Colonic mucosa (tissue), 4 donors: ENCODE measurements around the gene CCDC192. TPM values are rescaled to one million over a fixed set of nuclear protein-coding genes. Genes with fewer than 3 reads are reported as not detected.
A peak's percentile ranks its signal among the peaks of the same experiment; 100 is the strongest.
"Not testable (repeated sequence)": the region's sequence is repeated elsewhere in the genome, so short reads cannot be mapped to it uniquely, and the experiment has no call there.

ENCODE experiments used
- DNase-seq: peaks from one replicate; pipeline ENCODE4 v3.0.0-alpha.2; 2020
- H3K27ac ChIP-seq: fragments of 200-600 bp; one replicate; pipeline ENCODE4 v1.8.0; 2021
- H3K27me3 ChIP-seq: fragments of 200-600 bp; one replicate; pipeline ENCODE4 v1.8.0; 2021
- H3K36me3 ChIP-seq: fragments of 200-600 bp; one replicate; pipeline ENCODE4 v1.8.0; 2021
- H3K4me1 ChIP-seq: fragments of 200-600 bp; one replicate; pipeline ENCODE4 v1.8.0; 2021; ENCODE audit warnings: mild to moderate bottlenecking
- H3K4me3 ChIP-seq: fragments of 200-600 bp; one replicate; pipeline ENCODE4 v1.8.0; 2021
- H3K9ac ChIP-seq, 2 donors: one replicate each; pipeline ENCODE4 v1.7.0; 2013; ENCODE audit warnings: control low read depth in 2 of 2, low read depth in 2 of 2, low read length in 2 of 2
- H3K9me3 ChIP-seq: fragments of 200-600 bp; one replicate; pipeline ENCODE4 v1.8.0; 2021
- intact Hi-C: fragments of 100-400 bp; cut with DNase I; formaldehyde crosslinking; loops from one replicate; pipeline ENCODE4 v1.14.1; 2022
- total RNA-seq, 2 donors: library from RNA; stranded (reverse); fragmentation: NEBNext Ultra II Directional in 1 of 2; extraction: Animal tissue kit (Norgen Biotek cat#: 25700) in 1 of 2; gene quantifications; one replicate each; pipeline ENCODE4 v1.2.1, GENCODE V29; 2021
- TF ChIP-seq, protein P1 (sequence below): fragments of 200-600 bp; IDR thresholded peaks from one replicate; pipeline ENCODE4 v1.8.0; 2022; ENCODE audit warnings: antibody characterized with exemption, mild to moderate bottlenecking
- donor health status: healthy.
- donor health status: DM: no; HTN: no; CAD: no.
- donor health status: DM: no; HTN: no; CAD: no.

The CCDC192 gene
- total RNA-seq, 2 donors from 2014 or later = not detected

DNA sequence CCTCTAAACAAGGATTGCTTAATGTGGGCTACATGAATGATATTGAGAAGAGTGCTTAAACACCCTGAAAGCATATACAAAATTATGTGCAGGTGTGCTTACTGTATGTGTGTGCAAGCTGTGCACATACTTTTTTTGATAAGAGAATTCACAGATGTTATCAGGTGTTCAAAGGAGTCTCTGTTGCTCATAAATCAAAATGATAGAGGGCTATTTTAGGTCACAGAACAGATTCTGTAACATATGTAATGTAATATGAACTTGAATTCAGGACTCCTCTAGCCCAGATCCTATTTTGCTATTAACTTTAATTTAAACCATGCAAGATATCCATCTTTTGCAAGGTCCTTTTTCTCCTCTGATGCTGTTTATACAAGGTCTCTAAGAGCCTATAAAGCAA, 38.2 kb downstream of the CCDC192 start:
- no peaks in the 10 kb centered on the region for H3K36me3 ChIP-seq
- DNase-seq = no peak
- H3K27me3 ChIP-seq = no peaks in the 10 kb centered on the region
- H3K9me3 ChIP-seq = no peaks in the 10 kb centered on the region
- H3K4me3 ChIP-seq = no peak overlapping the region
- H3K27ac ChIP-seq = no peak overlapping the region
- TF ChIP-seq, protein P1, sequence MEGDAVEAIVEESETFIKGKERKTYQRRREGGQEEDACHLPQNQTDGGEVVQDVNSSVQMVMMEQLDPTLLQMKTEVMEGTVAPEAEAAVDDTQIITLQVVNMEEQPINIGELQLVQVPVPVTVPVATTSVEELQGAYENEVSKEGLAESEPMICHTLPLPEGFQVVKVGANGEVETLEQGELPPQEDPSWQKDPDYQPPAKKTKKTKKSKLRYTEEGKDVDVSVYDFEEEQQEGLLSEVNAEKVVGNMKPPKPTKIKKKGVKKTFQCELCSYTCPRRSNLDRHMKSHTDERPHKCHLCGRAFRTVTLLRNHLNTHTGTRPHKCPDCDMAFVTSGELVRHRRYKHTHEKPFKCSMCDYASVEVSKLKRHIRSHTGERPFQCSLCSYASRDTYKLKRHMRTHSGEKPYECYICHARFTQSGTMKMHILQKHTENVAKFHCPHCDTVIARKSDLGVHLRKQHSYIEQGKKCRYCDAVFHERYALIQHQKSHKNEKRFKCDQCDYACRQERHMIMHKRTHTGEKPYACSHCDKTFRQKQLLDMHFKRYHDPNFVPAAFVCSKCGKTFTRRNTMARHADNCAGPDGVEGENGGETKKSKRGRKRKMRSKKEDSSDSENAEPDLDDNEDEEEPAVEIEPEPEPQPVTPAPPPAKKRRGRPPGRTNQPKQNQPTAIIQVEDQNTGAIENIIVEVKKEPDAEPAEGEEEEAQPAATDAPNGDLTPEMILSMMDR = no peak
- no peak overlapping the region for H3K9ac ChIP-seq
- no peaks in the 10 kb centered on the region for H3K4me1 ChIP-seq
- intact Hi-C loops = loop anchor here (5.0 to 10.0 kb wide), 2 partner anchors 177 to 461 kb away; no protein-coding TSS in a partner anchor

DNA sequence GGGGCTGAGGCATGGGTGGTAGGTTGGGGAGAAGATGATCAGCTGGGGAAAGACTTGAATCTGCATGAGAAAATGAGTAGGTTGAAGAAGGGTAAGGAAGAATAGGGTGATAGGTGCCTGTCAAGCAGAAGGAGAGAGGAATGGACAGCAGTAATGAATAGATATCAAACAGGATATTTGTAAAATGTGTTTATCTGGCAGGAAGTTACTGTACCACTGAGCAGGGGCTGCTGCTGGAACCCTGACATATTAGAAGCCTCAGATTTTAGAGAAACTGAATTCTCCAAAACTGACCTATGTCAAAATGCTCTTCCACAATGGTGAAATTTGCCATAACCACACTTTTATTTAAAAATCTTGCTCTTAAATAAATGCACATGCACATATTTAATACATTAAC, 41.0 kb downstream of the CCDC192 start:
- intact Hi-C loops = loop anchor here (5.0 to 10.0 kb wide), 2 partner anchors 179 to 458 kb away; no protein-coding TSS in a partner anchor

DNA sequence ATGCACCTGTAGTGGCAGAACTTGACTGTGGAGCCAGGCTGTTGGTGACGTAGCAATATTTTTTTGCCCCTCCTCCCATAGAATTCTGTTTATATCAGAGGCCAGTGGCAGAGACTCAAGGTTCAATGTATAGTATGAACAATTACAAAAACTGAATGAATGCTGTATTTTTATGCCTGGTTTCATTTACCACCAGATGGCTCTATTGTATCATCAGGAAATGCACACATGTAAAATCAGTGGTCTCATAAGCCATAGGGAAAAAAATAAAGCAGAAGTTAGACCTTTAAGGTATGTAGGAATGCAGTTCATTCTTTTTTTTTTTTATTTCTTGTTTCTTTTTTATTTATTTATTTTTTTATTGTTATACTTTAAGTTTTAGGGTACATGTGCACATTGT, 43.6 kb downstream of the CCDC192 start:
- Histone ChIP-seq H3K27me3 (no peaks in the 10 kb centered on the region), H3K4me3 (no peak overlapping the region), H3K36me3 (no peaks in the 10 kb centered on the region), H3K9me3 (no peaks in the 10 kb centered on the region), H3K27ac (no peak overlapping the region), H3K4me1 (no peaks in the 10 kb centered on the region), H3K9ac (no peak overlapping the region)
- TF ChIP-seq, protein P1 = peak; percentile 51
- no peak for DNase-seq
- intact Hi-C loops = loop anchor here (10.0 kb wide), 1 partner anchor 182 kb away; no protein-coding TSS in a partner anchor

More for the DNA sequence above, 41.0 kb downstream of the CCDC192 start:
- no peak for DNase-seq
- no peak overlapping the region for H3K9ac ChIP-seq
- H3K4me3 ChIP-seq = no peak overlapping the region
- no peaks in the 10 kb centered on the region for H3K9me3 ChIP-seq
- H3K4me1 ChIP-seq = no peaks in the 10 kb centered on the region
- TF ChIP-seq, protein P1 = no peak
- H3K36me3 ChIP-seq = no peaks in the 10 kb centered on the region
- H3K27ac ChIP-seq = no peak overlapping the region
- no peaks in the 10 kb centered on the region for H3K27me3 ChIP-seq

DNA sequence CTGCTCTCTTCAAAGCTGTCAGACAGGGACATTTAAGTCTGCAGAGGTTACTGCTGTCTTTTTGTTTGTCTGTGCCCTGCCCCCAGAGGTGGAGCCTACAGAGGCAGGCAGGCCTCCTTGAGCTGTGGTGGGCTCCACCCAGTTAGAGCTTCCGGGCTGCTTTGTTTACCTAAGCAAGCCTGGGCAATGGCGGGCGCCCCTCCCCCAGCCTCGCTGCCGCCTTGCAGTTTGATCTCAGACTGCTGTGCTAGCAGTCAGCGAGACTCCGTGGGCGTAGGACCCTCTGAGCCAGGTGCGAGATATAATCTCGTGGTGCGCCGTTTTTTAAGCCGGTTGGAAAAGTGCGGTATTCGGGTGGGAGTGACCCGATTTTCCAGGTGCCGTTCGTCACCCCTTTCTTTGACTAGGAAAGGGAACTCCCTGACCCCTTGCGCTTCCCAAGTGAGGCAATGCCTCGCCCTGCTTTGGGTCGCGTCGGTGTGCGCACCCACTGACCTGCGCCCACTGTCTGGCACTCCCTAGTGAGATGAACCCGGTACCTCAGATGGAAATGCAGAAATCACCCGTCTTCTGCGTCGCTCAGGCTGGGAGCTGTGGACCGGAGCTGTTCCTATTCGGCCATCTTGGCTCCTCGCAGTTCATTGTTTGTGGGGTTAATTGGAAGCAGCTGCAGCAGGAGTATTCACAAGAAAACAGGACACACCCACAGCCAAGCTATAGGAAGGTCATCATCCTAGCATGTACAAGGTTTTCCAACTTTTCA, 49.5 kb downstream of the CCDC192 start:
- not testable (repeated sequence) for H3K27ac ChIP-seq, H3K9me3 ChIP-seq, H3K4me1 ChIP-seq, H3K27me3 ChIP-seq, H3K36me3 ChIP-seq, DNase-seq, H3K4me3 ChIP-seq, H3K9ac ChIP-seq
- intact Hi-C loops = loop anchor here (10.0 kb wide), 1 partner anchor 122 kb away; no protein-coding TSS in a partner anchor

DNA sequence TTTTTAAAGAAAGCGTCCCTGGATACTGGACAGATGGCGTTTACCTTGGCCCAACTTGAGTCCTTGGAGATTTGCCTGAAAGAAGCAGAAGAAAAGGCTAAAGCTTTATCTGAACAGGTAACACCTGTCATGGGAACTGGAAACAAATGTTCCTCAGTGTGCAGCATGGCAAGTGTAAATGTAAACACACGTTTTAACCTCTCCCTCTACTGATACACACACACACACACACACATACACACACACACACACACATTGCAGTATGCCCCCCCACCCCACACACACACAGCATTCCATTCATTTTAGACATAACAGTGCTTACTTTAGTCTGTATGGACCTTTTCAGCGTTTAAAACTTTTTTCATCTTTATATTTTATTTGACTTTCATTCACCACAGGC, 51.1 kb downstream of the CCDC192 start:
- H3K4me1 ChIP-seq = no peaks in the 10 kb centered on the region
- no peak overlapping the region for H3K4me3 ChIP-seq
- H3K27ac ChIP-seq = no peak overlapping the region
- no peaks in the 10 kb centered on the region for H3K9me3 ChIP-seq
- H3K36me3 ChIP-seq = no peaks in the 10 kb centered on the region
- peak; percentile 44 for DNase-seq
- H3K9ac ChIP-seq = no peak overlapping the region
- intact Hi-C loops = loop anchor here (10.0 kb wide), 1 partner anchor 121 kb away; no protein-coding TSS in a partner anchor
- TF ChIP-seq, protein P1 = no peak
- H3K27me3 ChIP-seq = no peaks in the 10 kb centered on the region

DNA sequence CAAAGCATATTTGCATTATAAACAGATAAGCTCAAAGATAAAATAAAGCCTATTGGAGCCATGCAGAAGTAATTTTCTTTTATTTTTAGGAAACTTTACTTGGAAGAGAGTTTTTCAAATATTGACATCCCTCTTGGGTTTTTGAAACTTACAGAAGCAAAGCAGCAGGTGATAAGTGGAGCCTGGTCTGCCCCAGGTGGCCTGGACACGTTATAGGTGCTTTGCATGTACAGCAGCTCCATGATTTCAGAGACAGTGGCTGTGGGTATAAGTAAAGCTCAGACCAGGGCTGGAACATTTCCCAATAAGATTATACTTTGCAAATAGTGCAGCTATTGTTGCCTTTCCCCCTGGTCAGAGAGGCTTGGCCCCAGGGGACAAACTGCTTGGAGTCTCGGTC, 51.5 kb downstream of the CCDC192 start:
- H3K9ac ChIP-seq = no peak overlapping the region
- H3K27me3 ChIP-seq = no peaks in the 10 kb centered on the region
- H3K4me1 ChIP-seq = no peaks in the 10 kb centered on the region
- intact Hi-C loops = loop anchor here (10.0 kb wide), 1 partner anchor 120 kb away; no protein-coding TSS in a partner anchor
- TF ChIP-seq, protein P1 = no peak
- DNase-seq = no peak
- no peaks in the 10 kb centered on the region for H3K36me3 ChIP-seq
- no peaks in the 10 kb centered on the region for H3K9me3 ChIP-seq
- no peak overlapping the region for H3K27ac ChIP-seq
- no peak overlapping the region for H3K4me3 ChIP-seq
